Stimulated activated CD4-positive, alpha-beta T cell treated with anti-CD3 and anti-CD28 coated beads, Interleukin-2, amount 100 ng/mL, for 4 hours (primary cell): ENCODE data around the gene NAA11.

Experiments used
- DNase-seq: peaks from one replicate; pipeline ENCODE4 v3.0.0-alpha.2; 2020; ENCODE audit warnings: low read depth

NAA11 gene

GRCh38 chr4:79325864-79326328 is at the start of gene NAA11:
Gene NAA11 (minus strand): TSS chr4:79326061. CDS start chr4:79325877, 184 bp downstream.
- no peak for DNase-seq

- DNase-seq: no peak
Observed at GRCh38 chr4:79370026-79370425, 44.2 kb upstream of the NAA11 start.

DNA sequence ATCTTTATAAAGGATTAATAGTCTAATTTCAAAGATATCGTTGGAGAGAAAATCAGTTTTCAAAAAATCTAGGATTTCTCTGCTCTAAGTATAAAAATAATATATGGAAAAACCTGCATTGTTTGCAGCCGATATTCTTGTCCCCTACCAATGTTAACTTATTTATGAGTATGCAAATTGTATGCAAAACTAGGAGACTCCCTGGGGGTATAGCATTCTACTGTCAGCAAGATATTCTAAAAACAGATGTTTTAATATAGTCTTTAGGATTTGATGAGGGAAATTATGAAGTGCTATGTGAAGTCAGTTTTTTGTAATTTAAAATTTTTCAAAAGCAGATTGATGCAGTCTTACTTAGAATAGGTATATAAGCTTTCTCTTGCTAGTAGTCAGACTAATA is 41.2 kb upstream of the NAA11 start:
- DNase-seq: no peak

- DNase-seq: no peak
Observed at GRCh38 chr4:79366422-79366821, 40.6 kb upstream of the NAA11 start.

- DNase-seq: no peak
Observed at GRCh38 chr4:79364061-79364460, 38.2 kb upstream of the NAA11 start.

GRCh38 chr4:79362626-79363025 is 36.8 kb upstream of the NAA11 start:
- DNase-seq: no peak

DNA sequence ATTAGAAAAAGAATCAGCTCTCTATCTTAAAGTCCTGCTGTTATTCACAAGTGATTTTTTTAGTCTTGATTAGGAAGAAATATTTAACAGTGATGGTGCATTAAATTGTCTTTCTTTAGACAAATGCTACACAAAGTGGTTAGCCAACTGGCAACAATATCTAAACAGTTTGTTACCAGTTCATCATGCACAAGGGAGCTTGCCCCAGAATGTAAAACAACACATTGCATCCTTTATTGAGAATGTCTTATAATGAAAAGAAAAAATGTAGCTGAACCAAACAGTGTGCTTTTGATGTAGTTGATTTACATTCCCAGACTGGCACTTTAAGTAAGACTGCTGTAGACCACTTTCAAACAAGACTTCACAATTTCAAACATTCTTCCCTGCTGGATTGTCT is 34.1 kb upstream of the NAA11 start:
- no peak for DNase-seq

DNA sequence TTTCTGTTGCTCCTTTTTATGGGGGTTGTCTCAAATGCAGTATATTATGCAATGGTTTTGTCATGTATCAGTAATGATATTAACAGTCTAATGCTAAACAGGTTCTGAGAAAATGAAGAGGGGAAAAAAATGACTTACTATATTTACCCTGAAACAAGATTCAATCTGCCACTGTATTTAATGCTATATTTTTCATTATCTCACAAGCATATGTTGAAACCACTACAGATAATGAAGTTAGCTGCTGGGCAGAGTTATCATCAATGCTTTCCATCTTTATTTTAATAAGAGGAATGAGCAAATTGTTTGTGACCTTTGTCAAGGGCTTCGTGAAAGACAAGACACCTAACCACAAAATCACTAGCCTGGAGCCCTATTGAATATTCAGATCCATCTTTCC is 32.6 kb upstream of the NAA11 start:
- DNase-seq: no peak

DNA sequence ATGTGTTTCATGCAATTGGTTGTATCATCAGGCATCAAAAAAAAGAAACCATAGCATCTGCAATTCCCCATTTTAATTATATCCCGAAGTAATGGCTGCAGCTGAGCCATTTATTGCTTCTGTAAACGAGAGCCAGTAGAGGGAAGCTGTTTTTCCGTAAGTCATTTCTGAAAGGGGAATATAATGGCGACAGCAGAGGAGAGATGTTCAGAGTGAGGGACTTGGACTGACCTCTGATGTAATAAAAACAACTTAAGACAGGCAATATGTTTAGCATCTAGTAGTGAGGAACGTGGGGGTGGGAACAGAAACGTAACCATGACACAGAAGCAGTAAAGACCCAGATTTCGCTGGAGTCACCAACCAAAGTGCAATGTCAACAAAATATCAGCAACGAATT is 31.5 kb upstream of the NAA11 start:
- no peak for DNase-seq

DNA sequence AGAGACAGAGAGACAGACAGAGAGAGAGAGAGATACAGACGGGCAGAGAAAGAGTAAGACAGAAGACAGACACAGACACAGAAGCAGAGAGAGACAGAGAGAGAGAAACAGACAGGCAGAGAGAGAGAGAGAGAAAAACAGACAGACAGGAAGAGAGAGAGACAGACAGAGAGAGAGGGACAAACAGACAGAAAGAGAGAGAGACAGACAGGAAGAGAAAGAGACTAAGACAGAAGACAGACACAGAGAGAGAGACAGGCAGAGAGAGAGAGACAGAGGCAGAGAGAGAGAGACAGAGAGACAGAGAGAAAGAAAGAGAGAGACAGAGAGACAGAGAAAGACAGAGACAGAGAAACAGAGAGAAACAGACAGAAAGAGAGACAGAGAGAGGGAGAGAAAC is 27.2 kb upstream of the NAA11 start:
- DNase-seq: no peak

DNA sequence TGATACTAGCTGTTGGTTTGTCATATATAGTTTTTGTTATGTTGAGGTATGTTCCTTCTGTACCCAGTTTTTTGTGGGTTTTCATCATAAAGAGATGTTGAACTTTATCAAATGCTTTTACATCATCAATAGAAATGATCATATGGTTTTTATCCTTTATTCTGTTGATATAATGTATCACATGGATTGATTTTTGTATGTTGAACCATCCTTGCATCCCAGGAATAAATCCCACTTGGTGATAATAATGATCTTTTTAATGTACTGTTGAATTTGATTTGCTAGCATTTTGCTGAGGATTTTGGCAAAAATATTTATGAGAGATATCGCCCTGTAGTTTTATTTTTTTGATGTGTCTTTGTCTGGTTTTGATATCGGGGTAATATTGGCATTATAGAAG is 22.5 kb upstream of the NAA11 start:
- DNase-seq: no peak

GRCh38 chr4:79341893-79342653 is 16.2 kb upstream of the NAA11 start:
- DNase-seq: no peak

GRCh38 chr4:79340568-79340967 is 14.7 kb upstream of the NAA11 start:
- no peak for DNase-seq

DNA sequence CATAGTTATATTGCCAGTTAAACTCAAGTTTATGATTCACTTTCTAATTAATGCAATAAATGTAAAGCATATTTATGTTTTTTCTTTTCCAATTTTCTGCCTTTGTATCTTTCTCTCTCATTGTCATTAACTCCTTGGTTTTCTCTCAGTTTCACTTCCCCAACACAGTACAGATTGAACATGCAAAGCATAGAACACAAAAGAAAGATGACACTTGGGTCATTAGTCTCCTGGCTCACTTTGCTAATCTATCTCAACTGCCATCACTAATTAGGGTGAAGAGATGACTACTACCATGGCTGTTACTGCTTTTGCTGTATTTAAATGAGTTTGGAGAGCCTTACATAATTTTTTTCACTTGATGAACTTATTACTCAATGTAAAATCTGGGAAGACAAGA is 12.3 kb upstream of the NAA11 start:
- DNase-seq: no peak

GRCh38 chr4:79334783-79335182 is 8.9 kb upstream of the NAA11 start:
- no peak for DNase-seq

GRCh38 chr4:79334341-79334740 is 8.5 kb upstream of the NAA11 start:
- no peak for DNase-seq

DNA sequence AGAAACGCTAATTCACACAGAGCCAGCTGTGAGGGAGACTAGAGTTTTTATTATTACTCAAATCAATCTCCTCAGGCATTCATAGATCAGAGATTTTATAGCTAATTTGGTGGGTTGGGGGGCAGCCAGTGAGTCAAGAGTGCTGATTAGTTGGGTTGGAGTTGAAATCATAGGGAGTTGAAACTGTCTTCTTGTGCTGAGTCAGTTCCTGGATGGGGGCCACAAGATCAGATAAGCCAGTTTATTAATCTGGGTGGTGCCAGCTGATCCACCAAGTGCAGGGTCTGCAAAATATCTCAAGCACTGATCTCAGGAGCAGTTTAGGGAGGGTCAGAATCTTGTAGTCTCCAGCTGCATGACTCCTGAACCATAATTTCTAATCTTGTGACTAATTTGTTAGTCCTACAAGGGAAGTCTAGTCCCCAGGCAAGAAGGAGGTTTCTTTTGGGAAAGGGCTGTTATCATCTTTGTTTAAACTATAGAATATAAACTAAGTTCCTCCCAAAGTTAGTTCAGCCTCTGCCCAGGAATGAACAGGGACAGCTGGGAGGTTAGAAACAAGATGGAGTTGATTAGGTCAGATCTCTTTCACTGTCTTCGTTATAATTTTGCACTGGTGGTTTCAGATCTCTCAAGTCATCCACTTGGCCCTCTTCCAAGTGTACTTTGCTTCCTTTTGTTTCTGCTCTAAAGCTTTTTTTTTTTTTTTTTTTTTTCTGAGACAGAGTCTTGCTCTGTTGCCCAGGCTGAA is 5.4 kb upstream of the NAA11 start:
- no peak for DNase-seq

DNA sequence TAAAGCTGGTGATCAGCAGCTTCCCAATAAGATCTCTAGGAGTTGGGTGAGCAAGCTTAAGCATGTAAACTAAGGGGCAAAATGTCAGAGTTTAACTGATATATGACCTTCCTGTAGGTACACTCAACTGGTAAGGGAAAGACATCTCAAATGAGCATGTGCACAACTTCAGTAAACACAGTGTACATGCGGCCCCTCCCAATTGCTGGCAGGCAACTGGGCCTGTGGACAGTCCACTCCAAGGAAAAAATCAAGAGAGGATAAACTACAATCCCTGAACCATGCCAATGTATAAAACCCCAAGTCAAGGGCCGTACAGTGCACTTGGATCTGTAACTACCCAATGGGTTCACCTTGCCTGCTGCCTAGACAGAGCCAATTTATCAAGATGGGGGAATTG is 4.9 kb upstream of the NAA11 start:
- DNase-seq: no peak

- DNase-seq: no peak
Observed at GRCh38 chr4:79325436-79325835, 425 bp downstream of the NAA11 start.

- no peak for DNase-seq
Observed at GRCh38 chr4:79319975-79320374, 5.9 kb downstream of the NAA11 start.

DNA sequence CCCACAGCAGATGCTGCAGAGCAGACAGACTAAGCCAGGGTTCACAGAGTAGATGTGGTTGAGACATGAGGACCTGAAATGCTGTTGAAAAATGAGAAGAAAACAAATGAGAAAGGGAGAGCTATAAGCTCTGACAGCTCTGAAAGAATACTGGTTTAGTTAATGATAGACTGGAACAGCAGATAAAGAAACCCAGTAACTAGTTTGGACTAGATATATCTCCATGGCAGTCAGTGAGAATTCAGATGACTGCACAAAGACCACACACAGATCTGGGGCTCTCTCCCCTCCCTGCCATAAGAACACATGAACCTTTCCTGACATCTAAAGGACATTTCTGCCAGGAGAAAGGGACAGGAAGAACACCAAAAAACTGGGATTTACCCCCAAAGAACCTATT is 8.2 kb downstream of the NAA11 start:
- DNase-seq: no peak

DNA sequence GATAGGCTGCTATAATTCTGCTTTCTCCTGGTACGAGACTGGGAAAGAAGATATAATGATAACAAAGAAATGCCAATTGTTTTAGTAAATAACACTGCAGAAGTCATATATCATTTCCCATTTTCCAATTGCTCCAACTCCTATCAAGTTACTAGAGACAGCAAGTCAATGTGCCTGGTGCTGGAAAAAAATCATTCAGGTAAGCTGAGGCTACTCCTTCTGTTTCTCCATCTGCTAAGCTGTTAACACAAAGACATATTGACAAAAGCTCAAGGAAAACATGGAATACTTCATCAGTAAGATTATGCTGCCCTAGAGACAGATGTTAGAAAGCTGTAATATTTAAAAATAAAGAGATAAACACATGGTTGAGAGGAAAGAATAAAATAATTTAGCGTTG is 10.0 kb downstream of the NAA11 start:
- DNase-seq: no peak

- DNase-seq: no peak
Observed at GRCh38 chr4:79311279-79311678, 14.6 kb downstream of the NAA11 start.

DNA sequence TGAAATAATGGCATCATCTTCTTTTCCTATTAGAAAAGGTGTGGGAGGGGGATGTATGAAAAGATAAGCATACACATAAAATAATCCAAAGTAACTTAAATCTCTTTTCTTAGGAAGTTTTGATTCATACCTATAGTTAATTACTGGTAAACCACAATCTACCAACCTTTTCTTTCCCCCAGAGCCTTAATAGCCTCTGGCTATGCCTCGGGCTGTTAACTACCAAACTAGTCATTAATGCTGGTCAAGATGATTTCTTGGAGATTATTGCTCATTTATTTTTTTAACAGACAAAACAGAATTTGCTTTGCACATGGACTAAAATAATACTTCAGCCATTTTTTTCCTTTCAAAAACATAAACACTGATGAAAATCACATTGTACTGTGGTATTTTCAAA is 16.9 kb downstream of the NAA11 start:
- DNase-seq: no peak
